B cell (primary cell): Measurements from ENCODE around the gene STPG3.

Experiments
- CTCF ChIP-seq: fragments of 200-600 bp; IDR thresholded peaks from one replicate; pipeline ENCODE4 v1.8.0; 2022; ENCODE audit warnings: antibody characterized with exemption, mild to moderate bottlenecking
- EZH2 ChIP-seq: IDR thresholded peaks from 2 replicates; pipeline ENCODE4 v1.6.1; 2012; ENCODE audit warnings: borderline replicate concordance, low read depth, mild to moderate bottlenecking, moderate library complexity, low read length; ENCODE audit not compliant: insufficient read depth, poor library complexity, severe bottlenecking

GRCh38 chr9:137228968-137229896 is 21.9 kb upstream of the STPG3 start:
- no peak for TF ChIP-seq CTCF
- no peak for TF ChIP-seq EZH2
